IPS DF 4.7 (cell line): ENCODE results near the gene RTN4IP1.
"Not testable (repeated sequence)": the region's sequence is repeated elsewhere in the genome, so short reads cannot be mapped to it uniquely, and the experiment has no call there.

Source experiments
- DNase-seq: peaks from one replicate; pipeline ENCODE4 v3.0.0-alpha.2; 2013; ENCODE audit warnings: low spot score; ENCODE audit errors: extremely low read depth

Gene RTN4IP1

GRCh38 chr6:106628658-106629102, 618 bp downstream of the RTN4IP1 start:
- no peak for DNase-seq

DNA sequence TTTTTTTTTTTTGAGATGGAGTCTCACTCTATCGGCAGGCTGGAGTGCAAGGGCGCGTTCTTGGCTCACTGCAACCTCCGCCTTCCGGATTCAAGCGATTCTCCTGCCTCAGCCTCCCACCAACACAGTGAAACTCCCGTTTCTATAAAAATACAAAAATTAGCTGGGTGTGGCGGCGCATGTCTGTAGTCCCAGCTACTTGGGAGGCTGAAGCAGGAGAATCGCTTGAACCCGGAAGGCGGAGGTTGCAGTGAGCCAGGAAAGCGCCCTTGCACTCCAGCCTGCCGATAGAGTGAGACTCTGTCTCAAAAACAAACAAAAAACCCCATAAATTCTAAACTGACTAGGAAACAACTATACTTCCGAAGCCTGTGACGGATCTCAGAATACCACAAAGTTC, 1.5 kb downstream of the RTN4IP1 start:
- DNase-seq: not testable (repeated sequence)

- no peak for DNase-seq
Observed at GRCh38 chr6:106626485-106626884, 2.8 kb downstream of the RTN4IP1 start.

DNA sequence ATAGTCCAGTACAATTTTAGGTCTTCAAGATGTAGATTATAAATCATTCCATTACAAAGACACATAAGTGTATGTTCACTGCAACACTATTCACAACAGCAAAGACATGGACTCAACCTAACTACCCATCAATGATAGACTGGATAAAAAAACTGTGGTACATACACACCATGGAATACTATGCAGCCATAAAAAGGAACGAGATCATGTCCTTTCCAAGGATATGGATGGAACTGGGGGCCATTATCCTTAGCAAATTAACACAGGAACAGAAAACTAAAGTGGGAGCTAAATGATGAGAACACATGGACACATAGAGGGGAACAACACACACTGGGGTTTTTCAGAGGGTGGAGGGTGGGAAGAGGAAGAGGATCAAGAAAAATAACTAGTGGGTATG, 6.3 kb downstream of the RTN4IP1 start:
- DNase-seq: no peak

GRCh38 chr6:106622412-106622811, 6.9 kb downstream of the RTN4IP1 start:
- no peak for DNase-seq

- no peak for DNase-seq
Observed at GRCh38 chr6:106620931-106621672, 8.2 kb downstream of the RTN4IP1 start.

DNA sequence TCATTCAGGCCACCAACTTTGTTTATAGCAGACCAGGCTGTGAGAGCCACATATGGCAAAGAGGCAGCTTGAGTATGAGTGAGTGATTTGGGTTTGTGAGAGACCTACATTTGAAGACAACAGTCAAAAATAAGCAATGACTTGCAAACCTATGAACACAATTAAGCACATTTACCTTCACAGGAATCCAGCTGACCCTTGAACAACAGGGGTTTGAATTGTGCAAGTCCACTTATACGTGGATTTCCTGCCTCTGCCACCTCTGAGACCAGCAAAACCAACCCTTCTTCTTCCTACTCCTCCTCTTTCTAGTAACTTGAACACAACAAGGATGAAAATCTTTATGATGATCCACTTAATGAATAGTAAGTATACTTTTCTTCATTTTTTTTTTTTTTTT, 10.1 kb downstream of the RTN4IP1 start:
- no peak for DNase-seq

GRCh38 chr6:106618324-106618723, 11.0 kb downstream of the RTN4IP1 start:
- no peak for DNase-seq

DNA sequence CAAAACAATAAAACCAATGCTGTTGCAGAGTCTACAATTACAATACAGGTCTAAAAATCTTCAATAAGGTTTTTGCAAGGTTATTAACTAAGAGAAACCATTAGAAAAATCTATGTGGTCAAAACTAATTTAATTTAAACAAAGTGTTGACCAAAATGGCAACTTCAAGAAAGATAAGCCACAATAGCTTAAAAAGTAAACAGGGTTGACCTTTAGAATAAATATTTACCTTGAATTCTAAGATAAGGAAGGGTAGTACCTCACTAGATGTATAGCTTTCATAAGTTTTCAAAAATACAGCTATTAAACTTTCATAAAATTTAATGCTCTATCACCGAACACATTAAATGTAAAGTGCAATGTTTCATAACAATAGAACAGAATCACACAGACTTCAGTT, 11.4 kb downstream of the RTN4IP1 start:
- DNase-seq: no peak

DNA sequence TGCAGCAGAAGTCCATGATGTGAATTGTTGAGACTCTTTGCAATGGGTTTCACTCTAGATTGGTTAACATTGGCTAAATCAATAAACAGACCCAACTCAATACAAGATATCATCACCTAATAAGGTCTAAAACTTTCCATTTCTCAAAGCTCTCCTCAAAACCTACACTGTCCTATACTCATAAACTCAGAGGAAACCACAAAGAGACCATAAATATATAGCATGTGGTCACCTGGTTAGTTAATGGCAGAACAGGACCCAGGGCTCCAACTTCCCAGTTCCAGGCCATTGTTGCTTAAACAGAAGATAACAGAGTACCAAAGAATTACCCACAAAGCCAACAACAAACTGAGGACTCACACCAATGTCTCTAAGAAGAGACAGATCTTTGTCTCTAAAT, 12.0 kb downstream of the RTN4IP1 start:
- DNase-seq: no peak

- no peak for DNase-seq
Observed at GRCh38 chr6:106614592-106615257, 14.6 kb downstream of the RTN4IP1 start.

- DNase-seq: no peak
Observed at GRCh38 chr6:106614166-106614565, 15.1 kb downstream of the RTN4IP1 start.

DNA sequence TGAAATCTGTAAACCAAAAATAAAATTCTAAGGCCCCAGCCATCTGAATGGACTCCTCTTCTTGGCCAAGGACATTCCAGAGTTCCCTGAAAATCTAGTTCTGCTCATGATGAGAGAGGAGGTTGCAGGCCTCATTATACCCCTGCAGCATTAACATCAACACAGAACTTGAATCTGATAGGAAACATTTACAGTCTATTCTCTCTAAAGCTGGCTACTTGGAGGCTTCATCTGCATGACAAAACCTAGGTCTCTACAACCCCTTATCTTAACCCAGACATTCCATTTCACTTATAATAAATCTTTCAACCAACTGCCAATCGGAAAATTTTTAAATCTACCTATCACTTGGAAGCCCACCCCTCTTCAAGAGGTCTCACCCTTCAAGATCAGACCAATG, 15.7 kb downstream of the RTN4IP1 start:
- DNase-seq: no peak

DNA sequence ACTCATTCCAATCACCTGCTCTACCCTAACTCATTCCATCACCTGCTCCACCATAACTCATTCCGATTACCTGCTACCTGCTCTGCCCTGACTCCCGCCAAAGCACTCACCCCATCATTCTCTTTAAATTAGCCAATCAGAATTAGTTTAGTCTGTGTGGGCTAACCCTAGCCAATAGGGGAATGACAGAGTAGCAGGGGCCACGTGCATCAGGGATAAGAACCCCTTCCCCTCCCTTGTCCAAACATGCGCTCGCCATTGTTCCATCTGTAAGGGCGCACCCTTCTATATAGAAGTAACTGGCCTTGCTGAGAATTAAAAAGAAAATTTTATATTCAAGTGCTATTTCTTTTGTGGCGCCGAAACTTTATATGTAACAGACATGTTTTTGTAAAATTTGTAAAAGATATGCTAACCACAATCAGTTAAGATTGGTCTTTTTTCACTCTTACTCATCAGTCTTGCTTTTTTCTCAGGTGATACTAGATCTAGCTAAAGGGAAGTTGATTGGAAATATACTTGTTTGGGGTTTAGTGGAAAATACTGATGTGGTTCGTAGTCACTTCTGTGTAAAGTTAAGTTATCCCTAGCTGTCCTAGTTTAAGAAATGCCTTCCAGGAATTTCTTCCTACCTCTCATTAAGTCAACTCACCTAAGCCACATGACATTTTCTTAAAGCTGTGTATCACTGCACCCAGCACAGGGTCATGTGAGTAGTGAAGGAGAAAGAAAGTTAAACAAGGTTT, 16.5 kb downstream of the RTN4IP1 start:
- DNase-seq: no peak

GRCh38 chr6:106611030-106611429, 18.3 kb downstream of the RTN4IP1 start:
- DNase-seq: no peak

- no peak for DNase-seq
Observed at GRCh38 chr6:106609699-106610098, 19.6 kb downstream of the RTN4IP1 start.

DNA sequence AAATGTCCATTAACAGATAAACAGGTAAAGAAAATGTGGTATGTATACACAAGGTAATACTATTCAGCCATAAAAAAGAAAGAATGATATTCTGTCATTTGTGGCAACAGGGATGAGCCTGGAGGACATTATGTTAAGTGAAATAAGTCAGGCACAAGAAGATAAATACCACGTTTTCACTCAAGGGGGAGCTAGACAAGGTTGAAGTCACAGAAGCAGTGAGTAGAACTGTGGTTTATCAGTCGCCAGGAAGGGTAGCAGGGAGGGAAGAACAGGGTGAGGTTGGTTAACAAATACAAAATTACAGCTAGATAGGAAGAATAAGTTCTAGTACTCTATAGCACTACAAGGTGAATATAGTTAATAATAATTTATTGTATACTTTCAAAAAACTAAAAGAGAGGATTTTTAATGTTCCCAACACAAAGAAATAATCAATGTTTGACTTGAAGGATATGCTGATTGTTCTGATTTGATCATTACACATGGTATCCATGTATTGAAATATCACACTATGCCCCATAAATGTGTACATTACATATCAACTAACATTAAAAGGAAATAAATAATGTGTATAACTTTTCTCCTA, 21.1 kb downstream of the RTN4IP1 start:
- DNase-seq: no peak

GRCh38 chr6:106600329-106600728, 29.0 kb downstream of the RTN4IP1 start:
- no peak for DNase-seq

- DNase-seq: no peak
Observed at GRCh38 chr6:106599440-106599839, 29.9 kb downstream of the RTN4IP1 start.

GRCh38 chr6:106591111-106591825, 38.0 kb downstream of the RTN4IP1 start:
- no peak for DNase-seq

DNA sequence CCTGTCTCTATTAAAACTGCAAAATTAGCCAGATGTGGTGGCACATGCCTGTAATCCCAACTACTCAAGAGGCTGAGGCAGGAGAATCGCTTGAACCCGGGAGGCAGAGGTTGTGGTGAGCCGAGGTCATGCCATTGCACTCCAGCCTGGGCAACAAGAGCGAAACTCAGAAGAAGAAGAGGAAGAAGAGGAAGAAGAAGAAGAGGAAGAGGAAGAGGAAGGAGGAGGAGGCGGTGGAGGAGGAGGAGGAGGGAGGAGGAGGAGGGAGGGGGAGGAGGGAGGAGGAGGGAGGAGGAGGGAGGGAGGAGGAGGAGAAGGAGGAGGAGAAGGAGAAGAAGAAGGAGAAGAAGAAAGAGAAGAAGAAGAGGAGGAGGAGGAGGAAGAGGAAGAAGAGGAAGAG, 40.4 kb downstream of the RTN4IP1 start:
- DNase-seq: not testable (repeated sequence)
